ENCODE measurements around the gene ZNF446. TPM values are rescaled to one million over a fixed set of nuclear protein-coding genes. Genes with fewer than 3 reads are reported as not detected.

Gene ZNF446
- total and polyA plus RNA-seq, 2 donors (not counting 1 experiment from before 2014, with no cell fraction given), result 15.0 to 18.9 TPM

- Histone ChIP-seq H3K4me3 (ENCODE audit: control extremely low read depth in 1 of 5, extremely low read depth in 1 of 5, insufficient read depth in 1 of 5, low read depth in 2 of 5, low read length in 4 of 5) (no peak overlapping the region), H3K36me3 (replicated peaks in 1 of 2; ENCODE audit: control extremely low read depth in 1 of 2, control insufficient read depth in 1 of 2, extremely low read depth in 1 of 2, insufficient read depth in 2 of 2, low read length in 1 of 2) (no peaks in the 10 kb centered on the region), H3K79me2 (ENCODE audit: control insufficient read depth, insufficient read depth, low read length) (peaks cover 12% of the 10 kb centered on the region), H4K20me1 (ENCODE audit: control insufficient read depth, insufficient read depth, low read length, poor library complexity, severe bottlenecking) (peaks cover 12% of the 10 kb centered on the region), H3K9ac (ENCODE audit: low read length) (no peak overlapping the region), H3K9me3 (ENCODE audit: control extremely low read depth in 1 of 3, control insufficient read depth in 2 of 3, insufficient read depth in 1 of 3, low read length in 2 of 3) (no peaks in the 10 kb centered on the region), H3K27ac (ENCODE audit: low read length in 2 of 2) (no peak overlapping the region), H3K4me1 (ENCODE audit: control insufficient read depth in 2 of 2, insufficient read depth in 2 of 2, low read length in 2 of 2) (peaks cover 16 to 24% of the 10 kb centered on the region in 2 donors), H3K4me2 (replicated peaks; ENCODE audit: low read depth, low read length, poor library complexity, severe bottlenecking) (no peak overlapping the region), H3K27me3 (replicated peaks in 1 of 4; ENCODE audit: control extremely low read depth in 1 of 4, control insufficient read depth in 3 of 4, insufficient read depth in 4 of 4, low read length in 3 of 4) (no peaks in the 10 kb centered on the region), H2AFZ (ENCODE audit: insufficient read depth, low read depth, low read length, poor library complexity, severe bottlenecking) (no peak overlapping the region)
- no peak for DNase-seq
- Mint-ChIP-seq H3K4me1 (peaks cover 26% of the 10 kb centered on the region), H3K27ac (no peak overlapping the region), H3K4me3 (no peak overlapping the region), H3K9me3 (ENCODE audit: insufficient read depth) (no peaks in the 10 kb centered on the region), H3K27me3 (no peaks in the 10 kb centered on the region)
- POLR2A ChIA-PET, result interaction anchor here (0.6 kb wide), 1 partner anchor 57 kb away, joined by 3 read pairs; no protein-coding TSS in a partner anchor
- CTCF ChIA-PET, result interaction anchor here (4.9 kb wide), 1 partner anchor 57 kb away, joined by 72 read pairs; no protein-coding TSS in a partner anchor
- 98% methylated on average over 3 of the region's 3 CpGs for WGBS (ENCODE audit: insufficient coverage)
- intact Hi-C loops (cut with micrococcal nuclease), result no loop called here
- no peak for ATAC-seq (ENCODE audit: low read depth)
- TF ChIP-seq EZH2 (IDR thresholded peaks at IDR 0.05; ENCODE audit: borderline replicate concordance, insufficient read depth, low read depth, low read length, poor library complexity, severe bottlenecking) (no peak), CTCF (IDR thresholded peaks at IDR 0.05) (no peak)
These were observed 46.6 kb downstream of the ZNF446 start for GRCh38 chr19:58522709-58523108.

DNA sequence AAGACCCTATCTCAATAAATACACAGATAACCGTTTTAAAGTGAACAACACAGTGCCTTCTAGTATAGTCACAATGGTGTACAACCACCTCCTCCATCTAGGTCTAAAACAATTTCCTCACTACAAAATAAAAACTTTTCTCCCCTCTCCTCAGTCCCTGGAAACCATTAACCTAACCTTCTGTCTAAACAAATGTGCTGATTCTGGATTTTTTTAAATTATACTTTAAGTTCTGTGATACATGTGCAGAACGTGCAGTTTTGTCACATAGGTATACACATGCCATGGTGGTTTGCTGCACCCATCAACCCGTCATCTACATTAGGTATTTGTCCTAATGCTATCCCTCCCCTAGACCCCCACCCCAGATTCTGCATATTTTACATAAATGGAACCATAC is 53.3 kb downstream of the ZNF446 start:
- intact Hi-C loops (cut with micrococcal nuclease), result no loop called here
- peaks cover 12 to 14% of the 10 kb centered on the region in 2 donors for H3K4me1 ChIP-seq (ENCODE audit: control insufficient read depth in 2 of 2, insufficient read depth in 2 of 2, low read length in 2 of 2)
- H3K9ac ChIP-seq (ENCODE audit: low read length), result no peak overlapping the region
- H3K4me2 ChIP-seq (replicated peaks; ENCODE audit: low read depth, low read length, poor library complexity, severe bottlenecking), result no peak overlapping the region
- POLR2A ChIA-PET, result interaction anchor here (0.6 kb wide), 2 partner anchors 31 to 503 kb away, joined by 3 to 5 read pairs; no protein-coding TSS in a partner anchor
- no peaks in the 10 kb centered on the region for H3K27me3 ChIP-seq (replicated peaks in 1 of 4; ENCODE audit: control extremely low read depth in 1 of 4, control insufficient read depth in 3 of 4, insufficient read depth in 4 of 4, low read length in 3 of 4)
- H3K9me3 ChIP-seq (ENCODE audit: control extremely low read depth in 1 of 3, control insufficient read depth in 2 of 3, insufficient read depth in 1 of 3, low read length in 2 of 3), result no peaks in the 10 kb centered on the region
- no peak for TF ChIP-seq EZH2 (IDR thresholded peaks at IDR 0.05; ENCODE audit: borderline replicate concordance, insufficient read depth, low read depth, low read length, poor library complexity, severe bottlenecking)
- no peak for TF ChIP-seq CTCF (IDR thresholded peaks at IDR 0.05)
- no peak for ATAC-seq (ENCODE audit: low read depth)
- Mint-ChIP-seq H3K9me3 (ENCODE audit: insufficient read depth) (no peaks in the 10 kb centered on the region), H3K4me3 (no peak overlapping the region), H3K27me3 (no peaks in the 10 kb centered on the region), H3K4me1 (peaks cover 21% of the 10 kb centered on the region), H3K27ac (no peak overlapping the region)
- no peaks in the 10 kb centered on the region for H3K79me2 ChIP-seq (ENCODE audit: control insufficient read depth, insufficient read depth, low read length)
- no peaks in the 10 kb centered on the region for H3K36me3 ChIP-seq (replicated peaks in 1 of 2; ENCODE audit: control extremely low read depth in 1 of 2, control insufficient read depth in 1 of 2, extremely low read depth in 1 of 2, insufficient read depth in 2 of 2, low read length in 1 of 2)
- no peak for DNase-seq
- H2AFZ ChIP-seq (ENCODE audit: insufficient read depth, low read depth, low read length, poor library complexity, severe bottlenecking), result no peak overlapping the region
- no peak overlapping the region for H3K27ac ChIP-seq (ENCODE audit: low read length in 2 of 2)
- CTCF ChIA-PET, result interaction anchor here (0.7 kb wide), 1 partner anchor 10 kb away, joined by 4 read pairs; the partner anchor contains the start of gene ZBTB45
- H3K4me3 ChIP-seq (ENCODE audit: control extremely low read depth in 1 of 5, extremely low read depth in 1 of 5, insufficient read depth in 1 of 5, low read depth in 2 of 5, low read length in 4 of 5), result no peak overlapping the region
- H4K20me1 ChIP-seq (ENCODE audit: control insufficient read depth, insufficient read depth, low read length, poor library complexity, severe bottlenecking), result no peaks in the 10 kb centered on the region
- WGBS (ENCODE audit: insufficient coverage), result no CpG with 5 or more reads among the region's 3 CpGs

Small RNA genes lying within 50 kb of the gene (small RNA-seq; reads per million reads assigned to genes)
- gene RN7SL693P (ENCODE audit: insufficient read length, low read depth, low replicate concordance) (not detected), gene RNU6-1337P (ENCODE audit: insufficient read length, low read depth, low replicate concordance) (not detected)

Other genes starting within 250 kb of the ZNF446 start
- 65.7 and 75.2 TPM in 2 replicates for gene ZNF544, start 247.4 kb upstream of the ZNF446 start, total RNA-seq
- gene ZNF544, start 247.4 kb upstream of the ZNF446 start, polyA plus RNA-seq, result 37.1 and 41.4 TPM in 2 replicates
- 7.9 and 8.0 TPM in 2 replicates for gene ZNF8, start 197.4 kb upstream of the ZNF446 start, total RNA-seq
- 3.4 and 4.0 TPM in 2 replicates for gene ZNF8, start 197.4 kb upstream of the ZNF446 start, polyA plus RNA-seq
- 79.0 and 80.2 TPM in 2 replicates for gene ERVK3-1, start 171.0 kb upstream of the ZNF446 start, total RNA-seq
- gene ERVK3-1, start 171.0 kb upstream of the ZNF446 start, polyA plus RNA-seq, result 80.7 and 113 TPM in 2 replicates
- gene ZSCAN22, start 149.4 kb upstream of the ZNF446 start, total RNA-seq, result 7.1 TPM in 2 replicates
- 2.2 and 2.8 TPM in 2 replicates for gene ZSCAN22, start 149.4 kb upstream of the ZNF446 start, polyA plus RNA-seq
- 18.4 and 23.7 TPM in 2 replicates for gene A1BG, start 122.9 kb upstream of the ZNF446 start, total RNA-seq
- gene A1BG, start 122.9 kb upstream of the ZNF446 start, polyA plus RNA-seq, result 28.4 and 52.6 TPM in 2 replicates
- 2.7 and 4.4 TPM in 2 replicates for gene ZNF497, start 113.6 kb upstream of the ZNF446 start, total RNA-seq
- gene ZNF497, start 113.6 kb upstream of the ZNF446 start, polyA plus RNA-seq, result 1.6 and 1.9 TPM in 2 replicates
- 3.1 and 4.2 TPM in 2 replicates for gene ZNF837, start 95.3 kb upstream of the ZNF446 start, total RNA-seq
- gene ZNF837, start 95.3 kb upstream of the ZNF446 start, polyA plus RNA-seq, result 3.0 and 4.9 TPM in 2 replicates
- gene RPS5, start 89.1 kb upstream of the ZNF446 start, total RNA-seq, result 1,234 and 1,311 TPM in 2 replicates
- 3,725 and 4,330 TPM in 2 replicates for gene RPS5, start 89.1 kb upstream of the ZNF446 start, polyA plus RNA-seq
- gene RNF225, start 80.7 kb upstream of the ZNF446 start, total RNA-seq, result 0.49 TPM in 1 of 2 replicates, not detected in the other
- gene RNF225, start 80.7 kb upstream of the ZNF446 start, polyA plus RNA-seq, result not detected in 2 replicates
- 12.3 and 14.0 TPM in 2 replicates for gene ZNF584, start 67.7 kb upstream of the ZNF446 start, total RNA-seq
- 1.5 and 3.0 TPM in 2 replicates for gene ZNF584, start 67.7 kb upstream of the ZNF446 start, polyA plus RNA-seq
- 14.7 and 15.2 TPM in 2 replicates for gene ZNF132, start 36.2 kb upstream of the ZNF446 start, total RNA-seq
- 0.72 and 1.6 TPM in 2 replicates for gene ZNF132, start 36.2 kb upstream of the ZNF446 start, polyA plus RNA-seq
- gene ZNF324B, start 24.7 kb upstream of the ZNF446 start, total RNA-seq, result 15.0 and 17.4 TPM in 2 replicates
- gene ZNF324B, start 24.7 kb upstream of the ZNF446 start, polyA plus RNA-seq, result 4.7 and 5.6 TPM in 2 replicates
- gene ZNF324, start 9.3 kb upstream of the ZNF446 start, total RNA-seq, result 17.6 and 21.0 TPM in 2 replicates
- gene ZNF324, start 9.3 kb upstream of the ZNF446 start, polyA plus RNA-seq, result 12.8 and 14.2 TPM in 2 replicates
- 11.8 and 14.1 TPM in 2 replicates for gene SLC27A5, start 35.6 kb downstream of the ZNF446 start, total RNA-seq
- 6.9 and 8.9 TPM in 2 replicates for gene SLC27A5, start 35.6 kb downstream of the ZNF446 start, polyA plus RNA-seq
- 20.9 and 28.4 TPM in 2 replicates for gene ZBTB45, start 43.5 kb downstream of the ZNF446 start, total RNA-seq
- gene ZBTB45, start 43.5 kb downstream of the ZNF446 start, polyA plus RNA-seq, result 11.4 and 12.6 TPM in 2 replicates
- 370 and 394 TPM in 2 replicates for gene TRIM28, start 67.7 kb downstream of the ZNF446 start, total RNA-seq
- gene TRIM28, start 67.7 kb downstream of the ZNF446 start, polyA plus RNA-seq, result 569 and 795 TPM in 2 replicates
- 61.7 and 62.5 TPM in 2 replicates for gene CHMP2A, start 78.8 kb downstream of the ZNF446 start, total RNA-seq
- 97.5 and 138 TPM in 2 replicates for gene CHMP2A, start 78.8 kb downstream of the ZNF446 start, polyA plus RNA-seq
- 57.2 and 66.1 TPM in 2 replicates for gene UBE2M, start 82.3 kb downstream of the ZNF446 start, total RNA-seq
- gene UBE2M, start 82.3 kb downstream of the ZNF446 start, polyA plus RNA-seq, result 62.5 and 81.7 TPM in 2 replicates
- gene MZF1, start 97.0 kb downstream of the ZNF446 start, total RNA-seq, result 79.4 and 81.4 TPM in 2 replicates
- gene MZF1, start 97.0 kb downstream of the ZNF446 start, polyA plus RNA-seq, result 92.4 and 95.8 TPM in 2 replicates